Measurements from ENCODE around the gene GPR15LG.

The GPR15LG gene

DNA sequence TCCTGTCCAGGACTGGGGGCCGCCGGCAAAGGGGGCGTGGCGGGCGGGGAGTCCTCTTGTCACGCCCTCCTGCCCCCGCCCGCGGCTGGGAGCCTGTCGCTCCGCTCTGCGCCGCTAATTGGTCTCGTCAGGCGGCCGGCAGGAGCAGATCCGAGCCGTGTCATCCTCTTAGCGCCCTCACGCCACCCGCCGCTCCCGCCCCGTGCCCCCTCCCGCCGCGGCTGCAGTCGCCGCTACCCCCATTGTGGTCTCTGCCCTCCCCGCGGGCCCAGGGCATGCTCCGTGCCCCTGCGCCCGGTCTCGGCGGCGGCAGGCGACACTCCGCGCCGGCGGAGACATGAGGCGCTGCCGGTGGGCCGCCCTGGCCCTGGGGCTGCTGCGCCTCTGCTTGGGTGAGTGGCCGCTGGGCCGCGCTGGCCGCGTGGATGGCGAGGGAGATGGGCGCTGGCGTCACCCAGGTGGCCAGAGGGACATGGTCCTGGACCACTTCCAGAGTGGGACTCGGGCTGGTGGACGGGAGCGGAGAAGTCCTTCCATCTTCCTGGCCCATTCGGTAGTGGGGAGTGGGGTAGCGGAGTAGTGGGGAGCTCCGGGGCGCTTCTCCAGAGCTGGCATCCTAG lies 20.9 kb downstream of the GPR15LG start, which contains the start of gene CDHR1:
TSS of gene CDHR1 (plus strand) at position 114 of the 620 bp plus-strand sequence. CDS start at position 338, 224 bp downstream.
- peak; percentile 3 for DNase-seq

GRCh38 chr10:84195044-84195830 lies 21.6 kb downstream of the GPR15LG start:
- no peak for DNase-seq

GRCh38 chr10:84196083-84196482 lies 22.5 kb downstream of the GPR15LG start:
- no peak for DNase-seq

- DNase-seq, result no peak
Measured at GRCh38 chr10:84196941-84197340, 23.3 kb downstream of the GPR15LG start.

DNA sequence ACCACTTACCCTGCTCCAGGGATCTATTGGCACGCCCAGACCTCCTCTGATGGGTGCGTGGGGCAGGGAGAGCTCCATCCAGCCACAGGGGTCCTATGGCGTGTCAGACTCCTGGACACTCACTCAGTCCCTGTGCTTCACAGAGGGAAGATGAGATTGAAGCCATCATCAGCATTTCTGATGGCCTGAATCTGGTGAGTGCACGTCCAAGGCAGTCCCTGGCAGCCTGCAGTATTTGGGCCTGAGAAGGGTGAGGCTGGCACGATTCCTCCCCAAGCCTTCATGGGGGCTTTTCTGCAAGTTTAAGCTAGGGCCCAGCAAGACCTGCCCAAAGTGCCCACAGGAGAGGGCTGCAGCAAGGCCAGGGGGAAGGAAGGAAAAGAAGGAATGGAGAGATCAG lies 24.0 kb downstream of the GPR15LG start:
- DNase-seq, result no peak

GRCh38 chr10:84198206-84198915 lies 24.8 kb downstream of the GPR15LG start:
- DNase-seq, result no peak

DNA sequence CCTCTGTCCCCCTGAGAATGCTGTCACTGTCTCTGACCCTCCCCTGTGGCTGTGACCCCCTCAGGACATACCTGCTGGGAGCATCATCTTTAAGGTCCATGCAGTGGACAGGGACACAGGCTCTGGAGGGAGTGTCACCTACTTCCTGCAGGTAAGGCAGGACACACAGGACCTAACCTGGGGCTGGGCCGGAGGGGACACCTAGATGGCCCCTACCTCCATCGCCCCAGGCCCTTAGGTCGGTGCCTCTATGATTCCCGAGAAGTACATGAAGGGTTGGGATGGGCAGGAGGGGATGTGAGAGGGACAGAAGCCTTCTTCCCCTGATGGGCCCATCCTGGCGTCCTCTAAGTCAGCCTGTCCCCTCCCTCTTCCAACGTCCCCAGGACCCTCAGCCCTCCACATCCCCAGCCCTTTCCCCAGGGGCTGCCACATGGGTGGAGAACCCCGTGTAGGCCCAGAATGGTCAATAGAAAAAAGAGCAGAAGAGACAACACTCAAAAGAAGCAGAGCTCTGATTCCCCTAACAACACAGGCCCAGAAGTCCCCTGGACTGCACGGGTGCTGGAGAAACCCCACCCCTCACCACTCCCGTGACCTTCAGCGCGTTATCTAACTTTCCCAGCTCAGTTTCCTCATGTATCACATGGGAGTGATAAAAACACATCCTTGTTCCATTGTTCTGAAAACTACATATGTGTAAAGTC lies 27.1 kb downstream of the GPR15LG start:
- DNase-seq, result no peak

DNA sequence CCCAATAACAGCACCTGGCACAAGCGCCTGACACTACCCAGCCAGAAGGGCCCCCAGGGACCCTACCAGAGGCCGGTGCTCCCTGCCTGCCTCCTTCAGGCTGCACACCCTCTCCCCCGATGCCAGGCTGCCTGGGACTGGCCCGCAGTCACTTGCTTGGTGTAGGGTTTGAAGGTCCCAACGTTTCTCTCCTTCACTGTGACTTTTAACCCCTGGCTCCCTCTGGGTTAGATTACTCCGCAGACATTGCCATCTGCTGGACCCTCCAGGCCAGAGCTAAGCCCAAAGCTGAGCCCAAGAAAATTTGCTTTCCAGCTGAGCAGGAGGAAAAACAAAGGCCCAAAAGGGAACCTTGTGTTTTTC lies 27.6 kb downstream of the GPR15LG start:
- no peak for DNase-seq

DNA sequence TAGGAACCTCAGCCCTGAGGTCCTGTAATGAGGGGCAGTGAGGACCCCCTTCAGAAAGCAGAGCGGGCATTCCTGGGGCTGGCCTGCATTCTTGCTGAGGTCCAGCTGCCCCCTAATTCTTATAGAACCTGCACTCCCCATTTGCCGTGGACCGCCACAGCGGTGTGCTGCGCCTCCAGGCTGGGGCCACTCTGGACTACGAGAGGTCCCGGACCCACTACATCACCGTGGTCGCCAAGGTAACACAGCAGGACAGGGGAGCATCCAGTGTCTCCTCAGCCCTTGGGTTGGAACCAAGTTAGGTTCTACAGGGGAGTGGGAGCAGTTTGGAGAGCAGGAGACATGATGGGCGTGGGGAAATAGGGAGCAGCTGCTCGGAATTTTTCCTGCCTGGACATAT lies 28.1 kb downstream of the GPR15LG start:
- no peak for DNase-seq

- no peak for DNase-seq
Measured at GRCh38 chr10:84202349-84202748, 28.7 kb downstream of the GPR15LG start.

- DNase-seq, result peak; percentile 1
Measured at GRCh38 chr10:84204122-84204521, 30.5 kb downstream of the GPR15LG start.

GRCh38 chr10:84204610-84205009 lies 31.0 kb downstream of the GPR15LG start:
- DNase-seq, result no peak

- DNase-seq, result peak; percentile 63
Measured at GRCh38 chr10:84205049-84205852, 31.6 kb downstream of the GPR15LG start.

- no peak for DNase-seq
Measured at GRCh38 chr10:84205853-84206525, 32.4 kb downstream of the GPR15LG start.

DNA sequence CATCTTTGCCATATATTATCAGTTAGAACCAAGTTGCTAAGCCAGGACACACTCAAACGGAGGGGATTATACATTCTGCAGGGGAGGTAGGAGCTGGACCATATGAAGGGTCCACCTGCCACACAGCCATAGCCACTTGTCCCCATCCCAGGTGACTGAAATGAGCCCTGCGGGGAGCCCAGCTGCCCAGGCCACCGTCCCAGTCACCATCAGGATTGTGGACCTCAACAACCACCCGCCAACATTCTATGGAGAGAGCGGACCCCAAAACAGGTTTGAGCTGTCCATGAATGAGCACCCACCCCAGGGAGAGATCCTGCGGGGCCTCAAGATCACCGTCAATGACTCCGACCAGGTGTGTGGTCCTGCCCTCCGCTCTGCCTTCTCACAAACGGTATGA lies 34.4 kb downstream of the GPR15LG start:
- no peak for DNase-seq

DNA sequence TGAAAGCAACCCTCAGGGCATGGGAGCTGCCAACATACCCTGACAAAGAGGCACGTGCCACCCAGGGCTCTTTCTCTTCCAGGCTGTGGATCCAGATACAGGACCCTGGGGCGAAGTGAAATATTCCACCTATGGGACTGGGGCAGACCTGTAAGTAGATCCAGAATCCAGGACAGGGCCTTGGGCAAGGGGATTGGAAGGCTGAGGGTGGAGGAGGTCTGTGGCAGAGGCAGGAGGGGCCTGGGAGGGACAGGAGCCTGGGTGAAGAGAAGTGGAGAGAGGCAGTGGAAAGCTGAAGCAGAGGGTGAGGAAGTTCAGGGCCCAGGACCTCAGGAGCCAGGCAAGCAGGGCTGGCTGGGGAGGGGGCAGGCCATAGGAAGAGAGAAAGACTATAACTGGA lies 38.0 kb downstream of the GPR15LG start:
- no peak for DNase-seq

GRCh38 chr10:84212014-84212413 lies 38.4 kb downstream of the GPR15LG start:
- no peak for DNase-seq

- DNase-seq, result no peak
Measured at GRCh38 chr10:84213076-84213475, 39.5 kb downstream of the GPR15LG start.

- no peak for DNase-seq
Measured at GRCh38 chr10:84214046-84214572, 40.5 kb downstream of the GPR15LG start.

DNA sequence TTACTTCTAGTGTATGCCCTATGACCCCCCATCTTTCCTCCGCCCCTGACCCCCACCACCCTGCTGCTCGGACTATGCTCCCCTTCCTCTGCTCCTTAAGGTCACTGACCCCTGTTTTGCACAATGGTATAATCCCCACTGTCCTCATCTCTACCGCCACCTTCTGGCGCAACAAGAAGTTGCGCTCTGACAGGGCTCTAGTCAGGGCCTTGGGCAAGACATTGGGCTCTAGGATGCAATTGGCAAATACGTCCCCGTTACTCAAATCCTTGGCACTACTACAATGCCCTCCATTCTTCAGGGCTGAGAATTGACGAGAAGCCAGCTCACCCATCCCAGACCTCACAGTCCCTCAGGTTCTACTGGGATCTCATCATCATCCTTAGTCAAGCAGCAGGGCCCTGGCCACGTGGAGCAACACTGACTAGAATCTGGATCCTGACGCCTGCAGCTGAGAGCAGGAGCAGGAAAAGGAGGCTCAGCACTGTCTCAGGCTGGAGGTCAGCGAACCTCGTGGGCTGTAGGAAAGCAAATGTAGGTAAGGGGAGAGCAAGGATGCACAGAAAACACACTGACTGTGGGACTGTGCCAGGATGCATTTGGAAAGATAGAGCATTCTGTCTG lies 41.1 kb downstream of the GPR15LG start:
- DNase-seq, result peak; percentile 42

- no peak for DNase-seq
Measured at GRCh38 chr10:84216834-84217233, 43.2 kb downstream of the GPR15LG start.

All from suppressor macrophage treated with lipopolysaccharide for 4 hours (primary cell).